Gastrocnemius medialis (tissue), 4 donors: ENCODE data around the gene APLP2.
"Not testable (repeated sequence)": the region's sequence is repeated elsewhere in the genome, so short reads cannot be mapped to it uniquely, and the experiment has no call there.

Source experiments
- CTCF ChIP-seq, 5 experiments: fragments of 450-650 bp in 3 of 5; fragments of 200-600 bp in 2 of 5; sonication (generic) in 2 of 5; IDR thresholded peaks in 4 of 5; conservative IDR thresholded peaks in 1 of 5; 1 replicate in 4 of 5; 2 replicates in 1 of 5; pipeline ENCODE4 v1.5.1; 2016 to 2019; ENCODE audit warnings: antibody characterized with exemption in 5 of 5, mild to moderate bottlenecking in 3 of 5, moderate library complexity in 3 of 5
- POLR2A ChIP-seq, 2 donors: fragments of 450-650 bp; IDR thresholded peaks; one replicate each; pipeline ENCODE4 v1.6.1; 2017; ENCODE audit warnings: antibody characterized with exemption in 2 of 2, mild to moderate bottlenecking in 2 of 2, moderate library complexity in 2 of 2

DNA sequence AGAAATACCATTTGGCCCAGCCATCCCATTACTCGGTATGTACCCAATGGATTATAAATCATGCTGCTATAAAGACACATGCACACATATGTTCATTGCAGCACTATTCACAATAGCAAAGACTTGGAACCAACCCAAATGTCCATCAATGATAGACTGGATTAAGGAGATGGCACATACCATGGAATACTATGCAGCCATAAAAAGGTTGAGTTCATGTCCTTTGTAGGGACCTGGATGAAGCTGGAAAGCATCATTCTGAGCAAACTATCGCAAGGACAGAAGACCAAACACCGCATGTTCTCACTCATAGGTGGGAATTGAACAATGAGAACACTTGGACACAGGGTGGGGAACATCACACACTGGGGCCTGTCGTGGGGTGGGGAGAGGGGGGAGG lies 39.0 kb downstream of the APLP2 start:
- TF ChIP-seq CTCF (IDR thresholded peaks at IDR 0.05 in 4 of 5, conservative IDR thresholded peaks at IDR 0.05 in 1 of 5); POLR2A (IDR thresholded peaks at IDR 0.05): not testable (repeated sequence)
